Prostate gland (tissue), 2 donors: ENCODE data around the gene INTS1.

Experiments used
- CTCF ChIP-seq, 4 experiments: fragments of 200-600 bp in 2 of 4; fragments of 450-650 bp in 2 of 4; sonication (generic) in 2 of 4; IDR thresholded peaks; 1 replicate in 3 of 4; 2 replicates in 1 of 4; pipeline ENCODE4 v1.5.1; 2016 to 2019; ENCODE audit warnings: antibody characterized with exemption in 4 of 4, mild to moderate bottlenecking in 2 of 4, moderate library complexity in 2 of 4
- POLR2A ChIP-seq: fragments of 450-650 bp; IDR thresholded peaks from one replicate; pipeline ENCODE4 v1.6.1; 2016; ENCODE audit warnings: antibody characterized with exemption, mild to moderate bottlenecking
- POLR2AphosphoS5 ChIP-seq: sonication (generic); formaldehyde crosslinking; IDR thresholded peaks from one replicate; pipeline ENCODE4 v1.6.1; 2017; ENCODE audit warnings: antibody characterized with exemption

- TF ChIP-seq POLR2A = no peak
- TF ChIP-seq CTCF (IDR thresholded peaks at IDR 0.05) = no peak
- TF ChIP-seq POLR2AphosphoS5 = no peak
Measured at GRCh38 chr7:1494866-1495563, 9.2 kb downstream of the INTS1 start.
